IMR-90 (cell line): ENCODE measurements around the gene WDR90.
"Not testable (repeated sequence)": the region's sequence is repeated elsewhere in the genome, so short reads cannot be mapped to it uniquely, and the experiment has no call there.

ENCODE experiments used
- FOS ChIP-seq: fragments of 150-350 bp; IDR thresholded peaks from 2 replicates; pipeline ENCODE4 v1.6.1; 2016; ENCODE audit warnings: low read depth, low read length
- MAFK ChIP-seq: IDR thresholded peaks from 2 replicates; pipeline ENCODE4 v1.6.1; 2012; ENCODE audit warnings: low read depth, low read length, improper control_type of control experiment
- MXI1 ChIP-seq: IDR thresholded peaks from 2 replicates; pipeline ENCODE4 v1.6.1; 2012; ENCODE audit warnings: low read depth, mild to moderate bottlenecking, low read length, moderate library complexity, borderline replicate concordance
- POLR2A ChIP-seq: IDR thresholded peaks from 2 replicates; pipeline ENCODE4 v1.6.1; 2012; ENCODE audit warnings: mild to moderate bottlenecking, low read depth, low read length
- RAD21 ChIP-seq: IDR thresholded peaks from 2 replicates; pipeline ENCODE4 v1.6.1; 2012; ENCODE audit warnings: low read length, improper control_type of control experiment
- TF ChIP-seq, protein P1 (sequence below): conservative IDR thresholded peaks from 2 replicates; pipeline ENCODE4 v1.5.1; 2012; ENCODE audit warnings: mild to moderate bottlenecking, low read depth, low read length, improper control_type of control experiment
- TF ChIP-seq, protein P2 (sequence below): fragments of 150-350 bp; IDR thresholded peaks from 2 replicates; pipeline ENCODE4 v1.6.1; 2016; ENCODE audit warnings: low read depth, mild to moderate bottlenecking, low read length, moderate library complexity, borderline replicate concordance

DNA sequence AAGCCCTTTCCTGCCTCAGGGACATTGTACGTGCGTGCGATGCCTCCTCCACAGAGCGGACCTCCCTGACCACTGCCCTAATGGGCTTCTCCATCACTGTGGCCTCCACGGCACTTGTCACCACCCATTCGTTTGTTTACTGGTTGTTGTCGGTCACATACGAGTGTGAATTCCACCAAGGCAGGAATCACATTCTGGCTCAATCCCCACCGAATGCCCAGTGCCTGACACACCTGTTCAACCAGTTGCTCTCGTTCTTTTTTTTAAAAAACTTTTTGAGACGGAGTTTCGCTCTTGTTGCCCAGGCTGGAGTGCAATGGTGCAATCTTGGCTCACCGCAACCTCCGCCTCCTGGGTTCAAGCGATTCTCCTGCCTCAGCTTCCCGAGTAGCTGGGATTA, 42.1 kb downstream of the WDR90 start:
- TF ChIP-seq, protein P1, sequence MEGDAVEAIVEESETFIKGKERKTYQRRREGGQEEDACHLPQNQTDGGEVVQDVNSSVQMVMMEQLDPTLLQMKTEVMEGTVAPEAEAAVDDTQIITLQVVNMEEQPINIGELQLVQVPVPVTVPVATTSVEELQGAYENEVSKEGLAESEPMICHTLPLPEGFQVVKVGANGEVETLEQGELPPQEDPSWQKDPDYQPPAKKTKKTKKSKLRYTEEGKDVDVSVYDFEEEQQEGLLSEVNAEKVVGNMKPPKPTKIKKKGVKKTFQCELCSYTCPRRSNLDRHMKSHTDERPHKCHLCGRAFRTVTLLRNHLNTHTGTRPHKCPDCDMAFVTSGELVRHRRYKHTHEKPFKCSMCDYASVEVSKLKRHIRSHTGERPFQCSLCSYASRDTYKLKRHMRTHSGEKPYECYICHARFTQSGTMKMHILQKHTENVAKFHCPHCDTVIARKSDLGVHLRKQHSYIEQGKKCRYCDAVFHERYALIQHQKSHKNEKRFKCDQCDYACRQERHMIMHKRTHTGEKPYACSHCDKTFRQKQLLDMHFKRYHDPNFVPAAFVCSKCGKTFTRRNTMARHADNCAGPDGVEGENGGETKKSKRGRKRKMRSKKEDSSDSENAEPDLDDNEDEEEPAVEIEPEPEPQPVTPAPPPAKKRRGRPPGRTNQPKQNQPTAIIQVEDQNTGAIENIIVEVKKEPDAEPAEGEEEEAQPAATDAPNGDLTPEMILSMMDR: not testable (repeated sequence)
- TF ChIP-seq MXI1, POLR2A, FOS, RAD21, MAFK: not testable (repeated sequence)
- TF ChIP-seq, protein P2, sequence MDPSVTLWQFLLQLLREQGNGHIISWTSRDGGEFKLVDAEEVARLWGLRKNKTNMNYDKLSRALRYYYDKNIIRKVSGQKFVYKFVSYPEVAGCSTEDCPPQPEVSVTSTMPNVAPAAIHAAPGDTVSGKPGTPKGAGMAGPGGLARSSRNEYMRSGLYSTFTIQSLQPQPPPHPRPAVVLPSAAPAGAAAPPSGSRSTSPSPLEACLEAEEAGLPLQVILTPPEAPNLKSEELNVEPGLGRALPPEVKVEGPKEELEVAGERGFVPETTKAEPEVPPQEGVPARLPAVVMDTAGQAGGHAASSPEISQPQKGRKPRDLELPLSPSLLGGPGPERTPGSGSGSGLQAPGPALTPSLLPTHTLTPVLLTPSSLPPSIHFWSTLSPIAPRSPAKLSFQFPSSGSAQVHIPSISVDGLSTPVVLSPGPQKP: not testable (repeated sequence)
